ENCODE data around the gene BRI3. TPM values are rescaled to one million over a fixed set of nuclear protein-coding genes. Genes with fewer than 3 reads are reported as not detected.

Gene BRI3
- total and polyA plus RNA-seq, 9 of the 15 experiments (the other 6 are each of a cell fraction or from before 2014, with no cell fraction given) = 4.3 to 57.4 (median 18.6) TPM

- TF ChIP-seq ZKSCAN3 (CRISPR knock-in tag; IDR thresholded peaks at IDR 0.05) = no peak
- no peak for TF ChIP-seq TCF15 (CRISPR knock-in tag; IDR thresholded peaks at IDR 0.05)
- no peak for TF ChIP-seq TAF9B (IDR thresholded peaks at IDR 0.05; ENCODE audit: partially characterized antibody)
- no peak for TF ChIP-seq ERF (CRISPR knock-in tag; IDR thresholded peaks at IDR 0.05)
- TF ChIP-seq MAZ (CRISPR knock-in tag; conservative IDR thresholded peaks at IDR 0.05 in 1 of 2, IDR thresholded peaks at IDR 0.05 in 1 of 2) = no peak
- no peak for TF ChIP-seq SFPQ (IDR thresholded peaks at IDR 0.05; ENCODE audit: low read depth, low read length)
- TF ChIP-seq RNF2 (IDR thresholded peaks at IDR 0.05) = no peak
- no peak for TF ChIP-seq ETS1 (conservative IDR thresholded peaks at IDR 0.05; ENCODE audit: control insufficient read depth, low read depth, low read length)
- no peak for TF ChIP-seq ZBTB26 (CRISPR knock-in tag; IDR thresholded peaks at IDR 0.05)
Measured at GRCh38 chr7:98280296-98280695, 1.2 kb upstream of the BRI3 start (continued).
